Activated naive CD4-positive, alpha-beta T cell treated with anti-CD3 and anti-CD28 coated beads, Interleukin-2, amount 50 U/mL, for 72 hours (primary cell): ENCODE results near the gene PDIA4. TPM values are rescaled to one million over a fixed set of nuclear protein-coding genes. Genes with fewer than 3 reads are reported as not detected.
A peak's percentile ranks its signal among the peaks of the same experiment; 100 is the strongest.

Source experiments
- ATAC-seq, 2 donors: fragments of 150-1000 bp; cut with Tn5 transposase; 2 replicates each; pipeline ENCODE4 v1.10.0; 2021; ENCODE audit warnings: mild to moderate bottlenecking in 2 of 2, moderate library complexity in 2 of 2
- DNase-seq, 2 donors: peaks; one replicate each; pipeline ENCODE4 v3.0.0; 2021 to 2022; ENCODE audit warnings: low spot score in 2 of 2
- H3K27ac Mint-ChIP-seq, 2 donors: one replicate each; pipeline ENCODE4 v1.8.0; 2022; ENCODE audit warnings: mild to moderate bottlenecking in 2 of 2, mixed read lengths in 2 of 2
- H3K36me3 Mint-ChIP-seq, 2 donors: one replicate each; pipeline ENCODE4 v1.8.0; 2022; ENCODE audit warnings: mixed read lengths in 2 of 2
- H3K9me3 Mint-ChIP-seq, 2 donors: one replicate each; pipeline ENCODE4 v1.8.0; 2022; ENCODE audit warnings: mixed read lengths in 2 of 2
- total RNA-seq, 2 donors: library from RNA; stranded (reverse); gene quantifications; one replicate each; pipeline ENCODE4 v1.2.3, GENCODE V29; 2022

PDIA4 gene
- total RNA-seq, 2 donors from 2014 or later: 56.7 to 78.0 TPM

GRCh38 chr7:148964483-148965267 is 63.6 kb downstream of the PDIA4 start:
- Mint-ChIP-seq H3K27ac (peak overlapping the region; percentile 26 to 87), H3K9me3 (no peaks in the 10 kb centered on the region), H3K36me3 (no peaks in the 10 kb centered on the region)
- DNase-seq (no peak), ATAC-seq (no peak)

- DNase-seq (no peak), ATAC-seq (no peak)
- Mint-ChIP-seq H3K27ac (peak overlapping the region; percentile 87 to 97), H3K9me3 (no peaks in the 10 kb centered on the region), H3K36me3 (no peaks in the 10 kb centered on the region)
Observed at GRCh38 chr7:148963583-148964482, 64.5 kb downstream of the PDIA4 start.

GRCh38 chr7:148962823-148963582 is 65.3 kb downstream of the PDIA4 start:
- DNase-seq: peak; percentile 60 to 70
- Mint-ChIP-seq H3K36me3 (no peaks in the 10 kb centered on the region), H3K9me3 (no peaks in the 10 kb centered on the region), H3K27ac (peak overlapping the region; percentile 87 to 97)
- peak; percentile 65 to 68 for ATAC-seq

- ATAC-seq (peak in 1 of 2 donors; percentile 1), DNase-seq (no peak)
- Mint-ChIP-seq H3K27ac (peak overlapping the region; percentile 87 to 97), H3K36me3 (no peaks in the 10 kb centered on the region), H3K9me3 (no peaks in the 10 kb centered on the region)
Observed at GRCh38 chr7:148962440-148962822, 65.9 kb downstream of the PDIA4 start.

GRCh38 chr7:148959726-148960125 is 68.6 kb downstream of the PDIA4 start:
- ATAC-seq (no peak), DNase-seq (no peak)
- no peaks in the 10 kb centered on the region for H3K9me3 Mint-ChIP-seq
- H3K36me3 Mint-ChIP-seq: no peaks in the 10 kb centered on the region
- no peak overlapping the region for H3K27ac Mint-ChIP-seq

GRCh38 chr7:148958061-148958460 is 70.2 kb downstream of the PDIA4 start:
- Mint-ChIP-seq H3K36me3 (no peaks in the 10 kb centered on the region), H3K9me3 (no peaks in the 10 kb centered on the region), H3K27ac (no peak overlapping the region)
- DNase-seq (no peak), ATAC-seq (no peak)

GRCh38 chr7:148954766-148955165 is 73.5 kb downstream of the PDIA4 start:
- no peak for DNase-seq
- no peak overlapping the region for H3K27ac Mint-ChIP-seq
- no peaks in the 10 kb centered on the region for H3K36me3 Mint-ChIP-seq
- H3K9me3 Mint-ChIP-seq: no peaks in the 10 kb centered on the region
- no peak for ATAC-seq

- no peaks in the 10 kb centered on the region for H3K36me3 Mint-ChIP-seq
- DNase-seq (no peak), ATAC-seq (no peak)
- H3K9me3 Mint-ChIP-seq: no peaks in the 10 kb centered on the region
- H3K27ac Mint-ChIP-seq: no peak overlapping the region
Observed at GRCh38 chr7:148953676-148954075, 74.6 kb downstream of the PDIA4 start.

Other genes with a start within 250 kb of the PDIA4 start
- gene EZH2, start 144.2 kb downstream of the PDIA4 start, total RNA-seq: 100 to 1,000 TPM; 106 to 171 TPM
- gene ZNF786, start 62.2 kb upstream of the PDIA4 start, total RNA-seq: 1 to 10 TPM; 4.3 to 4.7 TPM
- under 1 TPM; 0.34 to 0.45 TPM for gene ZNF425, start 97.8 kb upstream of the PDIA4 start, total RNA-seq
- 1 to 10 TPM; 6.6 to 8.7 TPM for gene ZNF398, start 118.9 kb upstream of the PDIA4 start, total RNA-seq
- 10 to 100 TPM; 23.5 to 35.6 TPM for gene ZNF282, start 167.0 kb upstream of the PDIA4 start, total RNA-seq
- 10 to 100 TPM; 12.1 to 13.3 TPM for gene ZNF212, start 211.1 kb upstream of the PDIA4 start, total RNA-seq
- 10 to 100 TPM in 1 of 2 donors, 1 to 10 TPM in 1; 7.6 to 18.2 TPM for gene ZNF783, start 233.7 kb upstream of the PDIA4 start, total RNA-seq